IPS-18c (cell line): Measurements from ENCODE around the gene CISD2.
"Not testable (repeated sequence)": the region's sequence is repeated elsewhere in the genome, so short reads cannot be mapped to it uniquely, and the experiment has no call there.

Source experiments
- H3K4me3 ChIP-seq: 2 replicates; pipeline ENCODE4 v1.7.0; 2013; ENCODE audit warnings: low read depth, mild to moderate bottlenecking, low read length, moderate library complexity; ENCODE audit not compliant: insufficient read depth
- H3K9me3 ChIP-seq: one replicate; pipeline ENCODE4 v1.6.1; 2013; ENCODE audit warnings: mild to moderate bottlenecking, low read length, moderate library complexity; ENCODE audit not compliant: control insufficient read depth, insufficient read depth

The CISD2 gene

GRCh38 chr4:102878349-102878748 lies 9.6 kb downstream of the CISD2 start:
- H3K9me3 ChIP-seq, H3K4me3 ChIP-seq: not testable (repeated sequence)

- Histone ChIP-seq H3K9me3 (peaks cover 7% of the 10 kb centered on the region), H3K4me3 (no peak overlapping the region)
Observed at GRCh38 chr4:102878901-102879300, 10.1 kb downstream of the CISD2 start.

GRCh38 chr4:102881343-102881742 lies 12.6 kb downstream of the CISD2 start:
- H3K9me3 ChIP-seq, result peaks cover 7% of the 10 kb centered on the region
- H3K4me3 ChIP-seq, result no peak overlapping the region

- Histone ChIP-seq H3K4me3 (no peak overlapping the region), H3K9me3 (no peaks in the 10 kb centered on the region)
Observed at GRCh38 chr4:102883278-102883677, 14.5 kb downstream of the CISD2 start.

GRCh38 chr4:102888570-102888969 lies 19.8 kb downstream of the CISD2 start:
- not testable (repeated sequence) for H3K4me3 ChIP-seq, H3K9me3 ChIP-seq

- not testable (repeated sequence) for H3K9me3 ChIP-seq, H3K4me3 ChIP-seq
Observed at GRCh38 chr4:102889866-102890265, 21.1 kb downstream of the CISD2 start.

- H3K9me3 ChIP-seq, H3K4me3 ChIP-seq: not testable (repeated sequence)
Observed at GRCh38 chr4:102896547-102896946, 27.8 kb downstream of the CISD2 start.

- not testable (repeated sequence) for H3K4me3 ChIP-seq, H3K9me3 ChIP-seq
Observed at GRCh38 chr4:102897610-102898009, 28.8 kb downstream of the CISD2 start.

- Histone ChIP-seq H3K4me3 (no peak overlapping the region), H3K9me3 (no peaks in the 10 kb centered on the region)
Observed at GRCh38 chr4:102901804-102902203, 33.0 kb downstream of the CISD2 start.

GRCh38 chr4:102918859-102919258 lies 50.1 kb downstream of the CISD2 start:
- peaks cover 2% of the 10 kb centered on the region for H3K9me3 ChIP-seq
- H3K4me3 ChIP-seq, result no peak overlapping the region

GRCh38 chr4:102919697-102920096 lies 50.9 kb downstream of the CISD2 start:
- not testable (repeated sequence) for H3K9me3 ChIP-seq, H3K4me3 ChIP-seq

- H3K4me3 ChIP-seq, result no peak overlapping the region
- no peaks in the 10 kb centered on the region for H3K9me3 ChIP-seq
Observed at GRCh38 chr4:102935716-102936115, 66.9 kb downstream of the CISD2 start.

- H3K9me3 ChIP-seq, H3K4me3 ChIP-seq: not testable (repeated sequence)
Observed at GRCh38 chr4:102938063-102938462, 69.3 kb downstream of the CISD2 start.
